Body of pancreas (tissue), 4 donors: Measurements from ENCODE around the gene ME3. TPM values are rescaled to one million over a fixed set of nuclear protein-coding genes. Genes with fewer than 3 reads are reported as not detected.
"Not testable (repeated sequence)": the region's sequence is repeated elsewhere in the genome, so short reads cannot be mapped to it uniquely, and the experiment has no call there.

ENCODE experiments used
- ATAC-seq: fragments of 150-250 bp; one replicate; pipeline ENCODE4 v1.9.1; 2016
- DNase-seq, 4 donors: peaks; one replicate each; pipeline ENCODE4 v3.0.0-alpha.2; 2019
- H3K27ac ChIP-seq, 4 donors: fragments of 200-600 bp; sonication (generic); 1 replicate in 3 of 4; 2 replicates in 1 of 4; pipeline versions ENCODE4 v1.5.1 to v1.6.1; 2016 to 2019; ENCODE audit warnings: mild to moderate bottlenecking in 1 of 4, mixed read lengths in 1 of 4, moderate library complexity in 1 of 4
- H3K27me3 ChIP-seq, 2 donors: fragments of 200-600 bp; sonication (generic); one replicate each; pipeline ENCODE4 v1.6.0; 2016; ENCODE audit warnings: mild to moderate bottlenecking in 1 of 2
- H3K36me3 ChIP-seq, 2 donors: fragments of 200-600 bp; sonication (generic); replicated peaks in 1 of 2; 2 replicates each; pipeline ENCODE4 v1.5.1; 2016; ENCODE audit warnings: low read depth in 2 of 2; ENCODE audit not compliant: insufficient read depth in 1 of 2
- H3K4me1 ChIP-seq: fragments of 200-600 bp; sonication (generic); one replicate; pipeline ENCODE4 v1.6.0; 2016
- H3K4me3 ChIP-seq, 2 donors: fragments of 200-600 bp; sonication (generic); 1 replicate in 1 of 2; 2 replicates in 1 of 2; pipeline ENCODE4 v1.5.1; 2016 to 2019
- H3K9me3 ChIP-seq, 3 donors: fragments of 200-600 bp; sonication (generic); 1 replicate in 2 of 3; 2 replicates in 1 of 3; pipeline ENCODE4 v1.5.1; 2016
- POLR2A ChIP-seq, 3 donors: fragments of 450-650 bp; IDR thresholded peaks; one replicate each; pipeline ENCODE4 v1.6.1; 2016; ENCODE audit warnings: antibody characterized with exemption in 3 of 3, mild to moderate bottlenecking in 2 of 3
- WGBS, 2 donors: methylation state at CpG; one replicate each; pipeline ENCODE4 v1.1.5; 2017; 5-methylcytosine and 5-hydroxymethylcytosine counted together
- intact Hi-C: fragments of 100-400 bp; cut with DNase I; formaldehyde crosslinking; loops from one replicate; pipeline ENCODE4 v1.15.1; 2023
- total RNA-seq, 2 donors: library from RNA; depleted of rRNA; stranded (reverse); fragments of >200 nt; gene quantifications; one replicate each; pipeline ENCODE4 v1.1.0, GENCODE V29; 2016
- TF ChIP-seq, protein P1 (sequence below), 7 experiments: fragments of 450-650 bp in 4 of 7; fragments of 200-600 bp in 3 of 7; sonication (generic) in 3 of 7; IDR thresholded peaks; one replicate each; pipeline ENCODE4 v1.5.1; 2016 to 2019; ENCODE audit warnings: antibody characterized with exemption in 7 of 7

ME3 gene
- total RNA-seq, 2 donors from 2014 or later: 20.8 to 54.7 TPM

DNA sequence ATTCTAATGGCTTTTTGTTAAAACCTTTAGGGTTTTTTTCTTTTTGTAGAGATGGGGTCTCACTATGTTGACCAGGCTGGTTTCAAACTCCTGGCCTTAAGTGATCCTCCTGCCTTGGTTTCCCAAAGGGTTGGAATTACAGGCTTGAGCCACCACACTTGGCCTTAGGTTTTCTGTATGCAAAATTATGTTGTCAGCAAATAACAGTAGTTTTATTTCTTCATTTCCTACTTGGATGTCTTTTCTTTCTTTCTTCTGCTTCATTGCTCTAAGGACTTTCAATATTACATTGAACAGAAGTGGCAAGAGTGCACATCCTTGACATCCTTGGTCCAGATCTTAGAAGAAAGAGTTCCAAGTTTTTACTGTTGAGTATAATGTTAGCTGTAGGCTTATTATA, 245.0 kb downstream of the ME3 start:
- TF ChIP-seq, protein P1, sequence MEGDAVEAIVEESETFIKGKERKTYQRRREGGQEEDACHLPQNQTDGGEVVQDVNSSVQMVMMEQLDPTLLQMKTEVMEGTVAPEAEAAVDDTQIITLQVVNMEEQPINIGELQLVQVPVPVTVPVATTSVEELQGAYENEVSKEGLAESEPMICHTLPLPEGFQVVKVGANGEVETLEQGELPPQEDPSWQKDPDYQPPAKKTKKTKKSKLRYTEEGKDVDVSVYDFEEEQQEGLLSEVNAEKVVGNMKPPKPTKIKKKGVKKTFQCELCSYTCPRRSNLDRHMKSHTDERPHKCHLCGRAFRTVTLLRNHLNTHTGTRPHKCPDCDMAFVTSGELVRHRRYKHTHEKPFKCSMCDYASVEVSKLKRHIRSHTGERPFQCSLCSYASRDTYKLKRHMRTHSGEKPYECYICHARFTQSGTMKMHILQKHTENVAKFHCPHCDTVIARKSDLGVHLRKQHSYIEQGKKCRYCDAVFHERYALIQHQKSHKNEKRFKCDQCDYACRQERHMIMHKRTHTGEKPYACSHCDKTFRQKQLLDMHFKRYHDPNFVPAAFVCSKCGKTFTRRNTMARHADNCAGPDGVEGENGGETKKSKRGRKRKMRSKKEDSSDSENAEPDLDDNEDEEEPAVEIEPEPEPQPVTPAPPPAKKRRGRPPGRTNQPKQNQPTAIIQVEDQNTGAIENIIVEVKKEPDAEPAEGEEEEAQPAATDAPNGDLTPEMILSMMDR (IDR thresholded peaks at IDR 0.05): no peak
- TF ChIP-seq POLR2A (IDR thresholded peaks at IDR 0.05): no peak
- ATAC-seq (no peak), DNase-seq (no peak)
- H3K27me3 ChIP-seq: no peaks in the 10 kb centered on the region
- H3K27ac ChIP-seq: no peak overlapping the region
- H3K4me3 ChIP-seq: no peak overlapping the region
- no peaks in the 10 kb centered on the region for H3K4me1 ChIP-seq
- intact Hi-C loops: no loop called here
- no peaks in the 10 kb centered on the region for H3K9me3 ChIP-seq
- H3K36me3 ChIP-seq: no peaks in the 10 kb centered on the region

DNA sequence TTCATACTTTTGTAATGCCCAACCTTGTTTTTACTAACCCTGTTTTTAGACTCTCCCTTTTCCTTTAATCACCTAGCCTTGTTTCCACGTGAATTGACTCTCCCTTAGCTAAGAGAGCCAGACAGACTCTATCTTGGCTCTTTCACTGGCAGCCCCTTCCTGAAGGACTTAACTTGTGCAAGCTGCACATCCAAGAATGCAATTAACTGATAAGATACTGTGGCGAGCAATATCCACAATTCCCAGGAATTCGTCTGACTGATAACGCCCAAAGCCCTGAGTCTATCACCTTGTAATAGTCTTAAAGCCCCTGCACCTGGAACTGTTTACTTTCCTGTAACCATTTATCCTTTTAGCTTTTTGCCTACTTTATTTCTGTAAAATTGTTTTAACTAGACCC, 248.9 kb downstream of the ME3 start:
- 34 to 40% methylated on average over 4 of the region's 4 CpGs for WGBS, 2 donors
- H3K4me3 ChIP-seq, H3K4me1 ChIP-seq, H3K27me3 ChIP-seq, intact Hi-C loops, H3K36me3 ChIP-seq, H3K9me3 ChIP-seq, ATAC-seq, DNase-seq, H3K27ac ChIP-seq: not testable (repeated sequence)

DNA sequence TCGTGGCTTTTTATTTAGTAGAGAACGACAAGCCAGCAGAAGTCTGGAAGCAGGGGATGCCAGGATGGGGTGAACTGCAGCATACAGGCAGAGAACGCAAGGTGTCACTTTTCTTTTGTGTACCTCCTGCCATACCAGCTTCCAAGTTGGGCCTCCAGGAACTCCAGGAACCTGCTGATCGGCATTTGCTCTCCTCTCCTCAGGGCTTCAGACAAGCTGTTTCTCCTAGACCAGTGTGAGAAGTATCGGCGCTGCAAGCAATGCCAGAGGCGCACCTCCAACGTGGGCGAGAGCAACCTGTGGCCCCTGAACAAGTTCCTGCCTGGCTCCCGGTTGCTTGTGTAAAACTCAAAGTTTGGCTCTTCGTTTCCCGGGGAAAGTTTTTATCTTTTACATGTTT, 250.0 kb downstream of the ME3 start:
- H3K27me3 ChIP-seq: no peaks in the 10 kb centered on the region
- DNase-seq (no peak), ATAC-seq (no peak)
- H3K4me3 ChIP-seq: no peak overlapping the region
- WGBS, 2 donors: 76 to 82% methylated on average over 12 of the region's 12 CpGs
- no peaks in the 10 kb centered on the region for H3K4me1 ChIP-seq
- intact Hi-C loops: no loop called here
- no peak for TF ChIP-seq POLR2A (IDR thresholded peaks at IDR 0.05)
- TF ChIP-seq, protein P1 (IDR thresholded peaks at IDR 0.05): no peak
- no peaks in the 10 kb centered on the region for H3K9me3 ChIP-seq
- H3K36me3 ChIP-seq: no peaks in the 10 kb centered on the region
- no peak overlapping the region for H3K27ac ChIP-seq

DNA sequence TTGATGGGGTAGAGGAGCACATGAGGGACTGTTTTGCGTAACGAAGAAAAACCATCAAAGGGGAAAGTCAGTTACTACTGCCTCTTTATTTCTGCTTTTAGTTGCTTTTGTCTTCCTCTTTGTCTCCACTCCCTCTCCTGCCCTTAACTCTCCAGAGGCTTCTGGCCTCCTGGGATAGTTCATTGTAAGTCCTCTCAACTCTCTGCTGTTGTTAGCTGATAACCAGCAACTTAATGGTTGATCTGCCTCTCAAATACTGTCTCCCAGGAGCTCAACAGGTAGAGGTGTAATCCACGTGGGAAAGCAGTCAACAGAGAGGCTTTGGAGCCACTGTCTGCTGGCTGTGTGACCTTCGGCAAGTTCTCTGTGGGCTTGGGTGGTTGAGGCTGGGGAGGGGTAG, 250.5 kb downstream of the ME3 start:
- Histone ChIP-seq H3K27me3 (no peaks in the 10 kb centered on the region), H3K36me3 (no peaks in the 10 kb centered on the region), H3K4me3 (no peak overlapping the region), H3K4me1 (no peaks in the 10 kb centered on the region), H3K27ac (no peak overlapping the region), H3K9me3 (no peaks in the 10 kb centered on the region)
- TF ChIP-seq POLR2A (IDR thresholded peaks at IDR 0.05): no peak
- TF ChIP-seq, protein P1 (IDR thresholded peaks at IDR 0.05): no peak
- DNase-seq (no peak), ATAC-seq (no peak)
- intact Hi-C loops: no loop called here
- WGBS, 2 donors: 75 to 79% methylated on average over 4 of the region's 4 CpGs

DNA sequence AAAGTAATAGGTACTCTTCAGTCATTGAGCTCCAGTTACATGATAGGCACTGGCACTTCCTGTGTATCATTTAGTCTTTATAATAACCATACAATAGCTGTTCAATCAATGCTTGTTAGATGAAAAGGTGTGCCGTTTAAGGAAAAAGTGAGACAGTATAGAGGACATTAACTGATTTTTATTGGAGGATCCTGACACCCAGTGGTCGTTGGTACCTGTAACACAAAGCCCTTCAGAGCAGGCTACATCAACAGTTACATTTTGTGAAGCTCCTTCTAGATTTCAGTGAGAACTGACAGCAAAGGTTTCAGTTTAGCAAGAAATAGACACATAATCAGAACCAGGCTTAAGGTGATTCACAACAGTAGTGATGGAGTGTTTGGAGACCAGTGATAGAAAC, 253.5 kb downstream of the ME3 start:
- Histone ChIP-seq H3K36me3 (no peaks in the 10 kb centered on the region), H3K4me3 (no peak overlapping the region), H3K4me1 (no peaks in the 10 kb centered on the region), H3K9me3 (no peaks in the 10 kb centered on the region), H3K27me3 (no peaks in the 10 kb centered on the region), H3K27ac (no peak overlapping the region)
- 25 to 26% methylated on average over 2 of the region's 2 CpGs for WGBS, 2 donors
- DNase-seq (no peak), ATAC-seq (no peak)
- intact Hi-C loops: no loop called here
- no peak for TF ChIP-seq POLR2A (IDR thresholded peaks at IDR 0.05)
- TF ChIP-seq, protein P1 (IDR thresholded peaks at IDR 0.05): no peak
